GM18519 (cell line): ENCODE data around the gene GPATCH3.
"Not testable (repeated sequence)": the region's sequence is repeated elsewhere in the genome, so short reads cannot be mapped to it uniquely, and the experiment has no call there.

Experiments
- ATAC-seq: cut with Tn5 transposase; IDR thresholded peaks from one replicate; pipeline ENCODE4 v1.9.1; 2021; ENCODE audit warnings: mild to moderate bottlenecking, moderate library complexity; ENCODE audit not compliant: unreplicated experiment, low FRiP score

The GPATCH3 gene

GRCh38 chr1:26900001-26900814 lies at the start of gene GPATCH3:
GPATCH3 (minus strand) TSS chr1:26900467; CDS start chr1:26900442, 25 bp downstream.
- ATAC-seq: no peak

GRCh38 chr1:26949926-26950319 lies 49.7 kb upstream of the GPATCH3 start:
- ATAC-seq: no peak

GRCh38 chr1:26949266-26949925 lies 49.1 kb upstream of the GPATCH3 start:
- no peak for ATAC-seq

GRCh38 chr1:26948725-26949057 lies 48.4 kb upstream of the GPATCH3 start:
- not testable (repeated sequence) for ATAC-seq

GRCh38 chr1:26946270-26946669 lies 46.0 kb upstream of the GPATCH3 start:
- ATAC-seq: no peak

GRCh38 chr1:26945728-26946127 lies 45.5 kb upstream of the GPATCH3 start:
- ATAC-seq: no peak

- ATAC-seq: no peak
Observed at GRCh38 chr1:26945138-26945537, 44.9 kb upstream of the GPATCH3 start.

- ATAC-seq: no peak
Observed at GRCh38 chr1:26942656-26943055, 42.4 kb upstream of the GPATCH3 start.

GRCh38 chr1:26941311-26941710 lies 41.0 kb upstream of the GPATCH3 start:
- no peak for ATAC-seq

- no peak for ATAC-seq
Observed at GRCh38 chr1:26938659-26939025, 38.4 kb upstream of the GPATCH3 start.

GRCh38 chr1:26938004-26938658 lies 37.9 kb upstream of the GPATCH3 start:
- ATAC-seq: no peak

- ATAC-seq: no peak
Observed at GRCh38 chr1:26936823-26937222, 36.6 kb upstream of the GPATCH3 start.

- no peak for ATAC-seq
Observed at GRCh38 chr1:26932531-26932930, 32.3 kb upstream of the GPATCH3 start.

GRCh38 chr1:26923711-26924110 lies 23.4 kb upstream of the GPATCH3 start:
- no peak for ATAC-seq

- ATAC-seq: no peak
Observed at GRCh38 chr1:26922901-26923300, 22.6 kb upstream of the GPATCH3 start.

GRCh38 chr1:26922431-26922729 lies 22.1 kb upstream of the GPATCH3 start:
- no peak for ATAC-seq

GRCh38 chr1:26921540-26922430 lies 21.5 kb upstream of the GPATCH3 start, which contains the start of gene NUDC:
NUDC (plus strand) TSS chr1:26921743; CDS start chr1:26921849, 106 bp downstream.
- ATAC-seq: peak; percentile 95

GRCh38 chr1:26921126-26921539 lies 20.9 kb upstream of the GPATCH3 start:
- no peak for ATAC-seq

- ATAC-seq: no peak
Observed at GRCh38 chr1:26915204-26915842, 15.1 kb upstream of the GPATCH3 start.
